GM12878 (cell line): ENCODE data around the gene TMEM196.

Experiments used
- CEBPB ChIP-seq, 2 experiments: fragments of 150-350 bp in 1 of 2; IDR thresholded peaks; 2 replicates each; pipeline ENCODE4 v1.6.1; 2012 to 2014; ENCODE audit warnings: low read depth in 2 of 2, low read length in 2 of 2, borderline replicate concordance in 1 of 2, inconsistent platforms in 1 of 2
- CTCF ChIP-seq, 3 experiments: IDR thresholded peaks in 2 of 3; conservative IDR thresholded peaks in 1 of 3; 2 replicates each; pipeline ENCODE4 v1.5.1; 2011; ENCODE audit warnings: low read depth in 3 of 3, low read length in 3 of 3, mild to moderate bottlenecking in 3 of 3, control low read depth in 2 of 3, moderate library complexity in 2 of 3, inconsistent platforms in 1 of 3, mixed read lengths in 1 of 3; ENCODE audit not compliant: control insufficient read depth in 2 of 3, insufficient read depth in 1 of 3; ENCODE audit errors: extremely low read depth in 1 of 3
- RELB ChIP-seq: fragments of 450-650 bp; IDR thresholded peaks from 2 replicates; pipeline ENCODE4 v1.6.1; 2017; ENCODE audit warnings: low read depth, mild to moderate bottlenecking, moderate library complexity
- SIX5 ChIP-seq: IDR thresholded peaks from 2 replicates; pipeline ENCODE4 v1.6.1; 2011; ENCODE audit warnings: mild to moderate bottlenecking, low read depth, low read length, moderate library complexity; ENCODE audit not compliant: severe bottlenecking
- SREBF1 ChIP-seq: IDR thresholded peaks from 2 replicates; pipeline ENCODE4 v1.6.1; 2012; ENCODE audit warnings: mild to moderate bottlenecking, low read length
- TCF12 ChIP-seq: IDR thresholded peaks from 2 replicates; pipeline ENCODE4 v1.6.1; 2011; ENCODE audit warnings: low read depth, mild to moderate bottlenecking, low read length
- ZZZ3 ChIP-seq: IDR thresholded peaks from 2 replicates; pipeline ENCODE4 v1.6.1; 2011; ENCODE audit warnings: low read depth; ENCODE audit not compliant: control insufficient read depth, insufficient read length

GRCh38 chr7:19752020-19752419, 21.4 kb downstream of the TMEM196 start:
- TF ChIP-seq CEBPB (IDR thresholded peaks at IDR 0.05; ENCODE audit: borderline replicate concordance in 1 of 2, low read depth in 2 of 2, low read length in 2 of 2): no peak
- no peak for TF ChIP-seq RELB
- no peak for TF ChIP-seq TCF12
- no peak for TF ChIP-seq ZZZ3
- TF ChIP-seq SREBF1: no peak
- TF ChIP-seq SIX5: no peak
- TF ChIP-seq CTCF (IDR thresholded peaks at IDR 0.05 in 2 of 3, conservative IDR thresholded peaks at IDR 0.05 in 1 of 3; ENCODE audit: control insufficient read depth in 2 of 3, extremely low read depth in 1 of 3, insufficient read depth in 1 of 3, low read depth in 3 of 3, low read length in 3 of 3): no peak
